HG03066 (cell line): Measurements from ENCODE around the gene LMO7.
A peak's percentile ranks its signal among the peaks of the same experiment; 100 is the strongest.

Source experiments
- ATAC-seq: cut with Tn5 transposase; IDR thresholded peaks from one replicate; pipeline ENCODE4 v1.9.1; 2021; ENCODE audit warnings: low read depth; ENCODE audit not compliant: unreplicated experiment

LMO7 gene

GRCh38 chr13:75796825-75797224 lies 160.7 kb downstream of the LMO7 start:
- ATAC-seq: no peak

DNA sequence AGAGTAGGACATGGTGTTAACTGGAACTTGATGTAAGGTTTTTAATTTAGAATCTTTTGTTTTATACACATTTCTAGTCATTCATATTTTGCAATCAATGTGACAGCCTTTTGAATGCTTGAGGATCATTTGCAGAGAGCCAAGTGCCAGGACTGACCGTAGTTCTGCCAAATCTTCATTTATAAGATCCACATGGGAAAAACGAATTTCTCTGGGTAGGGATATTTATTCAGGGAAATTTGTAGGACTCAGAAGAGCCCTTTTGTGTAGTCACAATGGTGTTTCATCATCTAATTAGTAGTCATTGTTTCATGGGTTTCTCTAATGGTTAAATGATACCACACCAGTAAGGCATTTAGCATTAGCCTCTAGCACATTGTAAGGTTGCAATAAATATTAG lies 161.1 kb downstream of the LMO7 start:
- no peak for ATAC-seq

DNA sequence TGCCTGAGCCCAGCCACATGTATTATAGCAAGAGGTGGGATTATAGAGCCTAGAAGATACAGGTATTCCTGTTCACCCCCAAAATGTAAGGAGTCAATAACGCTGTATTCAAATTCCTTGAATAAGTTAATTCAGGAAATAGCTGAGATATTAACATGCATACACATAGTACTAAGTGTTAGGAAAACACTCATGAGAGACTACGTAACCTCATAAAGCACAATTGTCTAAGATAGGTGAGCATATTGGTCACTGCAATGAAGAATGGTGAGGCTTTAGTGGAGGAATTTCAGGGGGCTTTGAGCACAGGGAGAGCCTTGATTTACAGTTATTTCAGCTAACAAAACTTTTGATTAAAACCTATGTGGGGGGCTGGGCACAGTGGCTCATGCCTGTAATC lies 161.6 kb downstream of the LMO7 start:
- no peak for ATAC-seq

GRCh38 chr13:75798353-75799255 lies 162.5 kb downstream of the LMO7 start:
- ATAC-seq: no peak

- ATAC-seq: no peak
Observed at GRCh38 chr13:75800545-75800944, 164.4 kb downstream of the LMO7 start.

GRCh38 chr13:75801388-75801945 lies 165.3 kb downstream of the LMO7 start:
- ATAC-seq: no peak

DNA sequence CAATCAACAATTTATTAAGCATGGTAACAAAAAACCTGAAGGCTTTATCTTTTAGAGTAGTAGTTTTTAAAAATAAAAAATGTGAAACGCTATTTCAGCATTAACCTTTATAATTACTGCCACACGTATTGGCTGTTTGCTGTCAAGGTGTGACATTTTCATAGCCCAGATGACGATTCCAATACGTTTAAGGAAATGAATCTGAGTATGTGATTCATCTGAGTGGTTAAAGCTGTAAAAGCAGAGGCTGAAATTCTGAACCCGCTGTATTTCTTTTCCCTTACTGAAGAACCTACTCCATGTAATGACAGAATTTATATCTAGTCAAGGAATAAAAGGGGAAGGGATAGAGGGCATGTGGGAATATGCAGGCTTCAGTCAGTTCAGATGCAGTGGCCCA lies 166.0 kb downstream of the LMO7 start:
- ATAC-seq: no peak

DNA sequence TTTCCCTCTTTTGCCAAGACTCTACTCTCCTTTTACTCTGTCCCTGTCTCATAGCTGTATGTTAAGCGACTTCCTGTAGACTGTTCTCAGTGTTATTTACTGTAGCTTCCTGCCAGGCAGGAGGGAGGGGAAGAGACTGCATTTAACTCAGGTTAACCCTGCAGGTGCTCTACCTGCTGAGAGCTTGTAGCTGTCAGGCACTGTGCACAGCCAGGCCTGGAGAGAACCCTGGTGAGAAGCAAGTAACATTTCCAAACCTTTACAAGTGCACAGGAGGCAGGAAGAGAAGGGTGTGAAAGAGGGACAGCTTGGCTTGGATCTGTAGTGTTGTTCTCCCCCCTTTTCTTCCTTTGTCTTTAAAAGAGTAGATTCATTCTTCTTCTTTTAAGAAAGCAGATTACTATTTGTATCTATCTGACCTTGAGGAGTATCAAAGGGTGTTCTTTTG lies 167.1 kb downstream of the LMO7 start:
- ATAC-seq: peak; percentile 67

DNA sequence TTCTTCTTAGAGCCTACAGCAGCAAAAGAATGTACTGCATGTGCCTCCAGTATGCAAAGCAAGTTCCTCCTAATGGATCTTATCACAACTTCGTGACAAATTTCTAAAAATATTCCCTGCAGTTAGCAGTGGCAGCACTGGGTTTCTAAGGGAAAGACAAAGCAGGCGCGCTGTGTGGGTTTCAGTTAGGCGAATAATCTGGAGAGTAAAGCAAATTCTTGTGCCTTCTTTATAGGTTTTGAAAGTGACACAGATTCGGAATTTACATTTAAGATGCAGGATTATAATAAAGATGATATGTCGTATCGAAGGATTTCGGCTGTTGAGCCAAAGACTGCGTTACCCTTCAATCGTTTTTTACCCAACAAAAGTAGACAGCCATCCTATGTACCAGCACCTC lies 167.9 kb downstream of the LMO7 start:
- ATAC-seq: no peak

DNA sequence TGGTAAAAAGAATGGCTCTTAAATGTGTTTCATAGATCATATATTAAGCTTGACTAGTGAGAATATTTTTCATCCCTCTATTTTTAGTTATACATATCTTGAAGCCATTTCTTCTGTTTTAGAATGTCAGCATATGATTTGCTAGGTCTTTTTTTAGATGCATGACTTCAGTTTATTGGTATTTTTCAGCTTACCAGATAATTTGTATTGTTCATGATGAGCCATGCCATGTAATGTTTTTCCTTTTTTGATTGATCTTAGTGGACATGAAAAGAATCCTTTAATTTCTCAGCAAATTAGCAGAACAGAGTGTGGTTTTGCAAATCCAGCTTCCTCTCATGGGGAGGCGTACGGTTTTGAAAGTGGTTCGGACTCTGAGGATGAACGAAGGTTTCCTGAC lies 168.5 kb downstream of the LMO7 start:
- ATAC-seq: no peak

DNA sequence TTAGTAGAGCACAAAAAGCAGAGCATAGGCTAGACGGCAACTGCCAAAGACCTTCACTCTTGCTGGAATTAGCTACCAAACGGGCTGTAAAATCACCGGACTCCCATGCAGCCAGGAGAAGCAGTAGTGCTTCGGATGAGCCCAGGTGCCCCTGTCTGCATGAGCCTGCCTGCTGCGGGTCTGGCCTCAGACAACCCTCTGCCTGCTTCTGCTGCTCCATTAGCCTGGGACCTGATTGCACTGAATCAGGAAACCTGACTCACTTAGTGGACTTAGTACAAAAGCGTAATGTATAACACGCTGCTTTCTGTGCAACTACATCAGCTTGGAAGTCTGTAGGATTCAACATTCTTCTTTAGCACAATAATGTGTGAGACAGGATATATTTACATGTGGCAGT lies 170.0 kb downstream of the LMO7 start:
- ATAC-seq: no peak

DNA sequence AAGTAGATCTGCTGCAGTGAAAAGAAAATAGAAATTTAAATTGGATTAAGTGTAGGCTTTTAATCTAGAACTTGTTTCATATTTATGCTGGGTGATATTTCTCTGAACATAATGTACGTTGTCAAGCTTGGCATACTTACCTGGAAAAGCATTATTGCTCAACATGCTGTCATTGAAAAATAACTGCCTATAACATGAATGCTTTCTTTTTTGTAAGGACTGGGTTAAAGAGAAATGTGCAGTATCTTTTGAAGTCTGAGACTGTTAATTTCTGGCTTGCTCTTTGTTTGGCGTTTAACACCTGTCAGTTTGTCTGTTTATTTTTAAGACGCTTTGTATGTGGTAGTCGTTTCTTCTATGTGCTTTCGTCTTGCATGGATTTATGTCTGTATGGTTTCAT lies 175.2 kb downstream of the LMO7 start:
- ATAC-seq: no peak

- no peak for ATAC-seq
Observed at GRCh38 chr13:75811841-75812240, 175.7 kb downstream of the LMO7 start.

DNA sequence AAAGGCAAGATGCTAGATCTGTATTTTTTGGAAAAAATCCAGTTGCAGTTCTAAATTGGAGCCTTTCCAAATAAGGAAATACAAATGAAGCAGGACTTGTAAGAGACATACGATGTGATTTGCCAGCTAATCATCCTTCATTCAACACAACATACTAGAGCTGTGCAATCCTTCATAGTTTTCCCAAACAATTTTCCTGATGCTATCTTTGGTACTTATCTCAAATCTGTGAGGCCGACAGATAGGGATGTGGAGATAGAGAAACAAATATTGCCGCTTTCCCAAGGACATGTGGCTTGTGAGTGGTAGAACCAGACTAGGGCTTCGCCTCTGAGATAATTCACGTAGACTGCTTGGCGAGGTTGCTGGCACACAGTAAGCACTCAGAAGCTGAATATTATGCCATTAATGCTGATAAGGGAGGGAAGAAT lies 176.6 kb downstream of the LMO7 start:
- ATAC-seq: no peak

GRCh38 chr13:75813323-75813722 lies 177.2 kb downstream of the LMO7 start:
- no peak for ATAC-seq

- ATAC-seq: no peak
Observed at GRCh38 chr13:75818179-75818967, 182.2 kb downstream of the LMO7 start.

GRCh38 chr13:75818968-75819225 lies 182.8 kb downstream of the LMO7 start:
- no peak for ATAC-seq

DNA sequence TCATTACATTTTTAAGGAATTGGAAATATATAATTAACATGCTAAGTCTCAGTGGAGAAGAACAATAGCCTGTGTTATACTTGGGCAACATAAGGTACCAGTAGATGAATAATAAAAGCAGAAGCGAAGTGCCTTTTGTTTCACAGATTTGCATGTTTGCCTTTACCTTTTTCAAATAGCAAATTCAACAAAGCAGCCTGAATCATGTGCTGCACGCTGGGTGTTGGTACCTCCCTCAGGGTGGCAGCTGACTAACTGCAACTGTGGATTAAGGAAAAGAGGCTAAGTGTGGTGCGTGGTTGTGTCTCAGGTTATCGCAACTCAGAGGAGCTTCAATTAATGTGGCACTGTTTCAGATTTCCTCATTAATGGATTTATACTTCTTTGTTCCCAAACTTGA lies 189.0 kb downstream of the LMO7 start:
- ATAC-seq: no peak

GRCh38 chr13:75825594-75825993 lies 189.5 kb downstream of the LMO7 start:
- ATAC-seq: no peak

DNA sequence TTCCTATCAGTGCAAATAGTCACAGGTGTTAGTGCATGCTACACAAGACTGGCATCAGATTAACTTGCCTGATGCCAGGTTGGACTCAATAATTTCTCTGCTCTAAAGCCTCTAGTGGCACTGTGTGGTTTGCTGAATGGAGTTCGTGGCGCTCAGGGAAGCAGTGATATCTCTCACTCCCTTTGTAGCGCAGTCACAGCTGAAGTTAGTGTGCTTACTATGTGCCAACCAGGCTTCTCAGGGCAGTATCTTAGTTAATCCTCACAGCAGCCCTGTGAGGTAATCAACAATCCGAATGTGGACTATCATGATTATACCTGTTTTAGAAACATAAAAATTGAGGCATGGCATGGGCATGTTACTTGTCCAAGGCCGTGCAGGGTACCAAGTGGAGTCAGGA lies 190.3 kb downstream of the LMO7 start:
- ATAC-seq: no peak

GRCh38 chr13:75829830-75830229 lies 193.7 kb downstream of the LMO7 start:
- ATAC-seq: no peak

DNA sequence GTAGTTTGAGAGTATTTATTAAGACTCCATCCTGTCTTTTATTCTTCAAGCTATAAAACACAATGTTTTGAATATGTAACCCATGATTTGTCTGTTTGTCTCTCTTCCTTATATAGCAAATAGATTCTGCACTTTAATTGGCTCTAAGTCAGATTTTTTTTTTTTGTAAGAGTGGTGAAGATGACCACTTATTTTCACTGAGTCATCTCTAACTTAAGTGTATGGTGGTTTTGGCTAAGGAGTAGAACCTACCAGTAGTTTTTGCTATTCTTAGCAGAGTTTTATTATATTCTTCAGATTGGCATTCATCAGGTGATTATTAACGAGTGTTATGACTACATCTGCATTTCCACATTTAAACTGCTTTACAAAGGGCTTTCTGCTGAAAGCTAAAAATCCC lies 194.7 kb downstream of the LMO7 start:
- ATAC-seq: no peak
